GM12872 (cell line): Measurements from ENCODE around the gene HSD3B7.

Experiments used
- TF ChIP-seq, protein P1 (sequence below): IDR thresholded peaks from 3 replicates; pipeline ENCODE4 v1.5.1; 2011; ENCODE audit warnings: low read depth, mild to moderate bottlenecking, low read length, moderate library complexity; ENCODE audit not compliant: insufficient read depth

The HSD3B7 gene

DNA sequence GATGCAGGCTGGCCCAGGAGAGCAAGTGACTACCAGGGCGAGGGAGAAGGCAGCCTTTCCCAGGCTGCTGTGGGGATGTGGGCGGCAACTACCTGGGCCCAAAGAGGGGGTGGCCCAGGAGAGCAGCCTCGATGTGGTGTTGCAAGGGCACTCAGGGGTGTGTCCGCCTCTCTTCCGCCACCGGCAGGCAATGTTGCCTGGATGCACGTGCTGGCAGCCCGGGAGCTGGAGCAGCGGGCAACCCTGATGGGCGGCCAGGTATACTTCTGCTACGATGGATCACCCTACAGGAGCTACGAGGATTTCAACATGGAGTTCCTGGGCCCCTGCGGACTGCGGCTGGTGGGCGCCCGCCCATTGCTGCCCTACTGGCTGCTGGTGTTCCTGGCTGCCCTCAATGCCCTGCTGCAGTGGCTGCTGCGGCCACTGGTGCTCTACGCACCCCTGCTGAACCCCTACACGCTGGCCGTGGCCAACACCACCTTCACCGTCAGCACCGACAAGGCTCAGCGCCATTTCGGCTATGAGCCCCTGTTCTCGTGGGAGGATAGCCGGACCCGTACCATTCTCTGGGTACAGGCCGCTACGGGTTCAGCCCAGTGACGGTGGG is 2.7 kb downstream of the HSD3B7 start:
- TF ChIP-seq, protein P1, sequence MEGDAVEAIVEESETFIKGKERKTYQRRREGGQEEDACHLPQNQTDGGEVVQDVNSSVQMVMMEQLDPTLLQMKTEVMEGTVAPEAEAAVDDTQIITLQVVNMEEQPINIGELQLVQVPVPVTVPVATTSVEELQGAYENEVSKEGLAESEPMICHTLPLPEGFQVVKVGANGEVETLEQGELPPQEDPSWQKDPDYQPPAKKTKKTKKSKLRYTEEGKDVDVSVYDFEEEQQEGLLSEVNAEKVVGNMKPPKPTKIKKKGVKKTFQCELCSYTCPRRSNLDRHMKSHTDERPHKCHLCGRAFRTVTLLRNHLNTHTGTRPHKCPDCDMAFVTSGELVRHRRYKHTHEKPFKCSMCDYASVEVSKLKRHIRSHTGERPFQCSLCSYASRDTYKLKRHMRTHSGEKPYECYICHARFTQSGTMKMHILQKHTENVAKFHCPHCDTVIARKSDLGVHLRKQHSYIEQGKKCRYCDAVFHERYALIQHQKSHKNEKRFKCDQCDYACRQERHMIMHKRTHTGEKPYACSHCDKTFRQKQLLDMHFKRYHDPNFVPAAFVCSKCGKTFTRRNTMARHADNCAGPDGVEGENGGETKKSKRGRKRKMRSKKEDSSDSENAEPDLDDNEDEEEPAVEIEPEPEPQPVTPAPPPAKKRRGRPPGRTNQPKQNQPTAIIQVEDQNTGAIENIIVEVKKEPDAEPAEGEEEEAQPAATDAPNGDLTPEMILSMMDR: no peak

DNA sequence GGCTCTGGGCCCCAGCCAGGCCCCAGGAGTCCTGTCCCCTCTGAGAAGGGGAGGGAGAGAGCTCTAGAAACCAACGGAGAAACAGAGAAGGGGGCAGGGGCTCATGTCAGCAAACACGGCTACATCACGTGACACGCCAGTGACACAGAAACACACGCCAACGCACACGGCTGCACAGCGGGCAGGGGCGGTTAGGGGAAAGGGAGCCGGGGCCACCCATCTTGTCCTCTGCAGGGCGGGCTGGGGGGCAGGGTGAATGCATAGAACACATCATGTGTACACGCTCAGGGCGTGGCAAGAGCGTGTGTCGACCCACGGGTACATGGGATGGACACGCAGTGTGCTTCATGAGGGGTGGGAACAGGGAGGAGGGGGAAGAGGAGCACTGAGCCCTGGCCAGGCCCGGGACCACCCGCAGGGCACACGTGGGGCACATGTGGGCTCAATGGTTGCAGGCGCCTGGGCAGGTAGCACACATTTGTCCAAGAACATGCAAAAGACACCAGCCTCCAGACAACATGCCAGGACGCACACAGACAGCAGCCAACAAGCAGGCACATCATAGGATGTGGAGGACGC is 4.6 kb downstream of the HSD3B7 start:
- TF ChIP-seq, protein P1: no peak

DNA sequence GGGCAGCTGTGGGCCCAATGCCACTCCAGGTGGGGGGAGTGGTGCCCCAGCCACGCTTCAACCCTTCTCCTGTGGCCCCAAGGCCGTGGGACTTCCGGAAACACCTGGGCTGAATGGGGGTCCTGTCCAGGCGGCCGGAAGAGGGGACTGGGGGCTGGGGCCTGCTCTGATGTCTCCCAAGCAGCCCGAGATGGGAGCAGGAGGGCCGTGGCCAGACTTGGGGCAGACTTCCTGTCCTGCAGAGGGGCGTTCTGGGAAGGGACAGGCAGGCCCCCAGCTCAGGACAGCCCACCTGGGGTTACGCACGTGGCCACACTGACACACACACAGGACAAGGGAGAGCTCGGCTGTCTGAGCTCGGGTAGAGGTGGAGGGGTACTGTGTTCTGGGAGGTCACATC is 5.1 kb downstream of the HSD3B7 start:
- TF ChIP-seq, protein P1: no peak

DNA sequence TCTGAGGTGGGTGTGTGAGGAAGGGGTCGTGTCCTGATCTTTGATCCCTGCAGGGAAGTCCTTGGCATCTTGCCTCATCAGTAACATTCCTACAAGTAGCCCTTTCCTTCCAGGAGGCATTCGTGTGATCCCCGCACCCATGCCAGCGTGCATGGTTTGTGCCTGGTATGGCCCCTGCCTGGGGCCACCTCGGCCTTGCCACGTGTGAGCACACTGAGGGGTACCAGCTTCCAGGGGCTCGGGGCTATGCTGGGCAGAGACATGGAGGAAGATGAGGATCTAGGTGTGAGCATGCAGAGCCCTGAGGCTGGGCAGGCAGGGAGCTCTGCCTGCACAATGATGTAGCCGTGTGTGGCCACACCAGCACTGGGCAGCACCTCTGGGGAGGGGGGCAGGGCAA is 6.0 kb downstream of the HSD3B7 start:
- TF ChIP-seq, protein P1: no peak

DNA sequence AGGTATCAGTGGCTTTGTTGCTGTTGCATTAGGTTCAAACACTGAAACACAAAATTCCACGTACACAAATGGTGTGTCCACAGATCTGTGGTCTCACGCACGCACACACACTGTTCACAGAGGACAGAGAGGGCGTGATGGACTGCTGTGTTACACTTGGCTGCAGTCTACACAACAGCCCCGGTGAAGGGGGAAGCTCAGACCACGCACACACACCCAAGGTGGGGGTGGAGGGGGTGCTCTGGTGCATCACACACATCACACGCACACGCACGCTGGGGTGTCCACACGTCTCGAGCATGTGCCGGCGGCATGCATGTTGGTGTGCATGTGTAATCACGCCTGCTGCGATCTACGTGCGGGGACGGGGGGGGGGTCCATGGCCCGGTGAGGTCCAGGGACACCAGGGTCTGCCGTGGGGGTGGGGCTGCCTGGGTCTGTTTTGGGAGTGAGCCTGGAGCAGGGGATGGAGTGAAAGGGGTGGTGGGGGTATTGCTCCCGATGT is 7.3 kb downstream of the HSD3B7 start:
- TF ChIP-seq, protein P1: no peak

DNA sequence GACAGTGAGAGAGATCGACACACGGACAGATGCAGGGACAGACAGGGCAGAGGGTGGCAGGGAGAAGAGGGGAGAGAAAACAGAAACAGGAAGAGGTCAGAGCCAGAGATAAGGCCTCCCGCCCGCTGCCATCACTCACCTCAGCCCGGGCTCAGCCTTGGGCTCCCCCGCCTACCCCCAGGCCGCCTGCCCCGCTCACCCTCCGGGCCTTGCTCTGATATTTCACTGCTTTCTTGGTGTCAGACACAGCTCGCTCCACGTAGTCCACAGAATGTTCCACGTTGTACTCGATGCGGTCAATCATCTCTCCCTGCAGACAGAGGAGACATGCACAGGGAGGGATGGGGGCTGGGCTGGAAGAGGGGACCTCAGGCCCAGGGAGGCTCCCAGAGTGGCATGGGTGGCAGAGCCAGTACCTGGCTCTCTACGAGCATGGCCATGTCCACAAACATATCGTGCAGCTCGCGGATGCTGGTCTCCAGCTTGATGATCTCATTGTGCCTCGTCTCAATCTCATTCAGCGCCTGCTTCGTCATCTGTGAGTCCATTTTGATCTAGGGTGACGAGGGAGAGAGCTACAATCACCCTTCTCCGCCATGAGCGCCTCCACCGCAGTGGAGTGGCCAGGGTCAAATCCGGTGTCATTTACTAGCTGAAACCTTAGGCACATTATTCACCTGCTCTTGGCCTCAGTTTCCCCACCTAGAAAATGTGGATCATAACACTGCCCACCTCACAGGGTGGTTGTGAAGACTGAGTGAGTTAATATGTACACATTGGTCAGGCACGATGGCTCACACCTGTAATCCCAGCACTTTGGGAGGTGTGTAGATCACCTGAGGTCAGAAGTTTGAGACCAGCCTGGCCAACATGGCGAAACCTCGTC is 8.2 kb downstream of the HSD3B7 start:
- TF ChIP-seq, protein P1: no peak

DNA sequence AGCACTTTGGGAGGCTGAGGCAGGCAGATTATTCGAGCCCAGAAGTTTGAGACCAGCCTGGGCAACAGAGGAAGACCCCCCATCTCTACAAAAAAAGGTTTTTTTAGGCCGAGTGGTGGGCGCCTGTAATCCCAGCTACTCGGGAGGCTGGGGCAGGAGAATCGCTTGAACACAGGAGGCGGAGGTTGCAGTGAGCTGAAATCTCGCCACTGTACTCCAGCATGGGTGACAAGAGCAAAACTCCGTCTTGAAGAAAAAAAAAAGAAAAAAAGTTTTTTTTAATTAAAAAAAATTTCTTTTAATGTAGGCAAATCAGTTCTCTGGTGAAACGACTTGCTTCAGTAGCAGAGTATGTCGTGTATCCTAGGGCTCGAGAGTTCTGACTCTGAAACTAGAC is 10.9 kb downstream of the HSD3B7 start:
- TF ChIP-seq, protein P1: no peak
